Gastroesophageal sphincter (tissue), 3 donors: Measurements from ENCODE around the gene LRRN4CL.

Experiments
- EP300 ChIP-seq: sonication (generic); formaldehyde crosslinking; IDR thresholded peaks from one replicate; pipeline ENCODE4 v1.6.1; 2017; ENCODE audit warnings: antibody characterized with exemption, mild to moderate bottlenecking
- TF ChIP-seq, protein P1 (sequence below), 4 experiments: fragments of 200-600 bp in 2 of 4; fragments of 450-650 bp in 2 of 4; sonication (generic) in 1 of 4; IDR thresholded peaks; one replicate each; pipeline ENCODE4 v1.5.1; 2017 to 2019; ENCODE audit warnings: antibody characterized with exemption in 4 of 4, mild to moderate bottlenecking in 2 of 4, moderate library complexity in 2 of 4

DNA sequence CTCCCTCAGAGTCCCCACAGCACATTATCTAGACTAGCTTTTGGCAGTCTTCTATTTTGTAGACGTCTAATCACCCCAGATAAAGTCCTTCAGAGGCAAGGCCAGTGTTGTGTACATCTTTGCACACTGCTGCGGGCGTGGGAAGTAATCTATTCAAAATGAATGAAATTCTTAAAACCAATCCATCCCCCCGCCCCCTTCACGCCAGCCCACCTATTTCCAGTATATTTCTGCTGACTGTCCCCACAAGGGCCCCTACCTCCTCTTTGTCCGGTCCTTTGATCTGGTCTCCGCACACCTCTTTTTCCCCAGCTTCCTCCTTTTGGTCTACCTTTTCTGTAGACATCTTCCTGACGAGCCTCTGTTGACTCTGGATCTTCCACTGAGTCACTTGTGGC, 17.5 kb upstream of the LRRN4CL start:
- TF ChIP-seq, protein P1, sequence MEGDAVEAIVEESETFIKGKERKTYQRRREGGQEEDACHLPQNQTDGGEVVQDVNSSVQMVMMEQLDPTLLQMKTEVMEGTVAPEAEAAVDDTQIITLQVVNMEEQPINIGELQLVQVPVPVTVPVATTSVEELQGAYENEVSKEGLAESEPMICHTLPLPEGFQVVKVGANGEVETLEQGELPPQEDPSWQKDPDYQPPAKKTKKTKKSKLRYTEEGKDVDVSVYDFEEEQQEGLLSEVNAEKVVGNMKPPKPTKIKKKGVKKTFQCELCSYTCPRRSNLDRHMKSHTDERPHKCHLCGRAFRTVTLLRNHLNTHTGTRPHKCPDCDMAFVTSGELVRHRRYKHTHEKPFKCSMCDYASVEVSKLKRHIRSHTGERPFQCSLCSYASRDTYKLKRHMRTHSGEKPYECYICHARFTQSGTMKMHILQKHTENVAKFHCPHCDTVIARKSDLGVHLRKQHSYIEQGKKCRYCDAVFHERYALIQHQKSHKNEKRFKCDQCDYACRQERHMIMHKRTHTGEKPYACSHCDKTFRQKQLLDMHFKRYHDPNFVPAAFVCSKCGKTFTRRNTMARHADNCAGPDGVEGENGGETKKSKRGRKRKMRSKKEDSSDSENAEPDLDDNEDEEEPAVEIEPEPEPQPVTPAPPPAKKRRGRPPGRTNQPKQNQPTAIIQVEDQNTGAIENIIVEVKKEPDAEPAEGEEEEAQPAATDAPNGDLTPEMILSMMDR (IDR thresholded peaks at IDR 0.05) = no peak
- no peak for TF ChIP-seq EP300
